ENCODE data around the gene TADA3.

DNA sequence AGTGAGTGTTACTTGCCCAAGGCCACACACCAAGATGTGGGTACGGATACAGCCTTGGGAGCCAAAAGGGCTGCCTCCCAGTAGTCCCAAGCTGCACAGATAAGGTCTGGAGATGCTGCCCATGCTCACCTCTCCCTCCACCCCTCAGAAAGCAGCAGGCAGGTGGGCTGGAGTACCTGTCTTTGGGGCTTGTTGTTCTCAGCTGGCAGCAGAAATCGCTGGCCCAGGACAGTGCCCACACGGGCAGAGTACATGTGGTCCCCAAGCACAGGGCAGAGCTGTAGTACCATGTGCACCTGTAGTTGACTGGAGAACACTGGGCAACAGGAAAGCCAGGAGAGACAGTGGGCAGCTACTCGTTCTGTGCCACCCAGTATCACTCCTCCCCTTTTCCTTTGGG lies 46.6 kb upstream of the TADA3 start:
- no peak for TF ChIP-seq CTCF (IDR thresholded peaks at IDR 0.05)
- no peak for TF ChIP-seq POLR2AphosphoS5 (IDR thresholded peaks at IDR 0.05)
- TF ChIP-seq POLR2A (IDR thresholded peaks at IDR 0.05): no peak
